ENCODE measurements around the gene ZFP36L1.

DNA sequence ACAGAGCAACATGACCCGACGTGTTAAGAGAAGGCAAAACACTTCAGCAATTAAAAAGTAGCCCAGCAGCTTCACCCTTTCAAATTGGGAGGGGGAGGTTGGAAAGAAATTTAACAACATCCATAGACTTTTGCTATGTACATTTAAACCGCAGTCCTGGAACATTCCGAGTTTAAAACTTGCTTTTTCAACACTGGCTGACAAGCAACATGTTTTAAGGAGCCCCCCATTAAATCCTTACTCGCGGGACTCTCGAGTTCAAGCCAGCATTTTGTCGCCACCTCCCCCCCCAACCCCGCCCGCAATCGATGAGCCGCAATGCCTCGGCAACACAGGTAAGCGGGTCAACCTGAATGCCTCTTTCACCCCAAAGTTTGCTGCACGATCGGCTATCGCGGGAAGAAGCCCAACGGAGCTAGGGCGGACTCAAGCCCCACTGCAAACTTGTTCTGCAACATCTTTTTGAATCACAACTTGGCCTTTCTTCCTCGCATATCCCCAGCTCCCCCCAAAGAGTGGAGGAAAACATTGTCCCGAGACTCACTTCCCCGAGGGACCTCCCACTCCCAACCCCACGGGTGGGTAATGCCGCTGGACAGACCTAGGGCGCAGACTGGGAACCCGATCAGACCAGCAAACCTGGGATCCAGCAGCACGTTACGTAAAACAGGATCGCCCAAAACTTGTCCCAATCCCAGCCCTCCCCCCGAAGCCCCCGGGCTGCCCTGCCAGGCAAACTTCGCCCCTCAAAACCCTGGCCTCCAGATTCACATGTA lies 777 bp downstream of the ZFP36L1 start:
- no peak for TF ChIP-seq POLR2A (IDR thresholded peaks at IDR 0.05; ENCODE audit: low read depth, low read length)
- 0 out of 2 replicates have a peak, but pooled peaks have one; percentile 55 for TF ChIP-seq POLR2AphosphoS5 (IDR thresholded peaks at IDR 0.05; ENCODE audit: low read depth, low read length)
